Stimulated activated CD8-positive, alpha-beta memory T cell treated with anti-CD3 and anti-CD28 coated beads, Interleukin-7, amount 100 ng/mL, for 48 hours (primary cell): ENCODE results near the gene ZNF408.
"Not testable (repeated sequence)": the region's sequence is repeated elsewhere in the genome, so short reads cannot be mapped to it uniquely, and the experiment has no call there.

Source experiments
- DNase-seq, 2 donors: peaks; one replicate each; pipeline ENCODE4 v3.0.0-alpha.2; 2020; ENCODE audit warnings: low read depth in 1 of 2; ENCODE audit errors: extremely low read depth in 1 of 2

ZNF408 gene

DNA sequence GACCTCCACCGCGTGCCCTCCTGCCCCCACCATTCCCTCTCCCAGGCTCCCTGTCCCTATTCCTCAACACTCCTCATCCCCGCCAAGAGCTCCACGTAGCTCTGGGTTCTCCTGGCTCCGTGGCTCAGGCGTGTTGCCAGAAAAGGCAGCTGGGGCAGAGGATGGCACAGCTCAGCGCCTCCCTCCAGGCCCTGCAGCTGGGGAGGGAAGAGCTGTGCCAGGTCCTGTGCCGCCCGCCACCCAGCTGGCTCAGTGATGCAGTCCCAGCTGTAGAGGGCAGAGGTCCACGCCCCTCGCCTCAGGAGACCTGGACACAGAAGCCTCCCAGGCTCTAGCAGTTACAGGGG, 4.6 kb upstream of the ZNF408 start:
- DNase-seq, result no peak

GRCh38 chr11:46697303-46697702, 3.5 kb upstream of the ZNF408 start:
- no peak for DNase-seq

- DNase-seq, result no peak
Measured at GRCh38 chr11:46697723-46698122, 3.1 kb upstream of the ZNF408 start.

GRCh38 chr11:46698597-46698996, 2.2 kb upstream of the ZNF408 start:
- no peak for DNase-seq

DNA sequence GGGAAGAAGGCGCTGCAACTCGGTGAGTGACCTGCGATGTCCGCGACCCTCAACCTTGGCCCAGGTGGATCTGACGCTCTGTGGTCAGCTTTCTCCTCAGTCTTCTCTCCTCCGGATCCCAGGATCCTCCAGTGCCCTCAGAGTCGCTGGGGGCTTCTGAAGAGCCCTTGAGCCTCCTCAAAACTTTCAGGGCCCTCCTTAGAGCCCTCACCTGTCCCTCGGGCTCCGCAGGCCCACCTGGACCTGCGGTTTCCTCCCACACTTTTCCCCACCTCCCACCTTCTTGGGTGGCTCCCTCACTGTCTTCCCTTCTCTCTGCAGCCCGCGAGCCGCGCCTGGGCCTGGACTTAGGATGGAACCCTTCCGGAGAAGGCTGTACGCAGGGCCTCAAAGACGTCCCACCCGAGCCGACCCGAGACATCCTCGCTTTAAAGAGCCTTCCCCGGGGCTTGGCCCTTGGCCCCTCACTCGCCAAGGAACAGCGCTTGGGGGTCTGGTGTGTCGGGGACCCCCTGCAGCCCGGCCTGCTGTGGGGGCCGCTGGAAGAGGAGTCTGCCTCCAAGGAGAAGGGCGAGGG, 335 bp downstream of the ZNF408 start:
- DNase-seq, result no peak

GRCh38 chr11:46705070-46705688, 4.3 kb downstream of the ZNF408 start:
- DNase-seq, result no peak

GRCh38 chr11:46706886-46707285, 6.1 kb downstream of the ZNF408 start:
- DNase-seq, result no peak

DNA sequence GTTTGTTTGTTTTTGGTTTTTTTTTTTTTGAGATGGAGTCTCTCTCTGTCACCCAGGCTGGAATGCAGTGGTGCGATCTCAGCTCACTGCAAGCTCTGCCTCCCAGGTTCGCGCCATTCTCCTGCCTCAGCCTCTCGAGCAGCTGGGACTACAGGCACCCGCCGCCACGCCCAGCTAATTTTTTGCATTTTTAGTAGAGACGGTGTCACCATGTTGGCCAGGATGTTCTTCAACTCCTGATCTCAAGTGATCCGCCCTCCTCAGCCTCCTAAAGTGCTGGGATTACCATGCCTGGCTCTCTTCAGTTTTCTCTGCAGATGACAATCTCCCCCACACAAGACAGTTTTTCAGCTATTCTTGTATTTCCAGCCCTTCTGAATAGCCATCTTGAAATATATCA, 8.5 kb downstream of the ZNF408 start:
- not testable (repeated sequence) for DNase-seq

DNA sequence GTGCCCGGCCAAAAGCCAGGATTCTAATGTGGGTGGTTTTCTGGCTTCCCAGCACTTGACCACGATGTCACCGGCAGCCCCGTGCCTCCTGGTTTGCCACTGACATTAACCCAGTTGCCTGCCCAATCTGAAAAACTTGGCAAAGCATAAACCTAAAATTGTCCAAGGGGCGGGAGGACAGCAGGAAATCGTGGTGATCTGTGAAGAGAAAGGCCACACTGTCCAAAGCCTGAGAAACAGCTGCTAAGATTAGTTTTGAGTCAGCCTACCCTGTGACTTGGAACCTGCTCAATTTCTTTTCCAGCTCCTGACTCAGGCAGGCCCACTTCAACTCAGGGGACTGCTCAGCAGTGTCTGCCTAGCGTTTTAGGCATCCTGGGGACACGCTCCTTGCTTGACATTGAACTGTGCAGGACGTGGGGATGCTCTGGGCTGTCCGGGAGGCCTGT, 10.0 kb downstream of the ZNF408 start:
- DNase-seq, result no peak

GRCh38 chr11:46711303-46711702, 10.5 kb downstream of the ZNF408 start:
- DNase-seq, result no peak

DNA sequence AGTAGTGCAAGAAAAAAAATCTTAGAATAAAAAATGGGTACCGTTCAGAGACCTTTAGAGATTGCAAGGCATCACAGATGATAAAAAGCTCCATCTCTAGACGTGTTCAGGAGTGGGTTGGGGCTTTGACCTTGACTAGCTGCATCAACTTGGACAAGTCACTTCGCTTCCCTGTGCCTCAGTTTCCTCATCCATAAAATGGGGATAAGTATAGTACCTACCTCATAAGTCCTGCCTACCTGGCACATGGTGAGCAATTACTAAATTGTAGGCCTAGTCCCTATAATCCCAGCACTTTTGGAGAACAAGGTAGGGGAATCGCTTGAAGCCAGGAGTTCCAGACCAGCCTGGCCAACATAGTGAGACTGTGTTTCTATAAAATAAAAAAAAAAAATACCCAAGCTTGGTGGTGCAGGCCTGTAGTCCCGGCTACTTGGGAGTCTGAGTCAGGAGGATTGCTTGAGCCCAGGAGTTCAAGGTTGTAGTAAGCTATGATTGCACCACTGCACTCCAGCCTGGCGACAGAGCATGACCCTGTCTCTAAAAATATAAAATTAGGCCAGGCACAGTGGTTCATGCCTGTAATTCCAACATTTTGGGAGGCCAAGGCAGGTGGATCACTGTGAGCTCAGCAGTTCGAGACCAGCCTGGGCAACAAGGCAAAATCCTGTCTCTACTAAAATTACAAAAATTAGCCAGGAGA, 12.2 kb downstream of the ZNF408 start:
- DNase-seq, result no peak

DNA sequence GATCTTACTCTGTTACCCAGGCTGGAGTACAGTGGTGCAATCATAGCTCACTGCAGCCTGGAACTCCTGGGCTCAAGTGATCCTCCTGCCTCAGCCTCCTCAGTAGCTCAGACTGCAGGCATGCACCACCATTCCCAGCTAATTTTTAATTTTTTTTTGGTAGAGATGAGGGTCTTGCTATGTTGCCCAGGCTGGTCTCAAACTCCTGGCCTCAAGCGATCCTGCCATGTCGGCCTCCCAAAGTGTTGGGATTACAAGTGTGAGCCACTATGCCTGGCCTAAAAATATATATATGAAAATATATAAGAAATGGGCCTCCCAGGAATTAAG, 17.0 kb downstream of the ZNF408 start:
- DNase-seq, result not testable (repeated sequence)

DNA sequence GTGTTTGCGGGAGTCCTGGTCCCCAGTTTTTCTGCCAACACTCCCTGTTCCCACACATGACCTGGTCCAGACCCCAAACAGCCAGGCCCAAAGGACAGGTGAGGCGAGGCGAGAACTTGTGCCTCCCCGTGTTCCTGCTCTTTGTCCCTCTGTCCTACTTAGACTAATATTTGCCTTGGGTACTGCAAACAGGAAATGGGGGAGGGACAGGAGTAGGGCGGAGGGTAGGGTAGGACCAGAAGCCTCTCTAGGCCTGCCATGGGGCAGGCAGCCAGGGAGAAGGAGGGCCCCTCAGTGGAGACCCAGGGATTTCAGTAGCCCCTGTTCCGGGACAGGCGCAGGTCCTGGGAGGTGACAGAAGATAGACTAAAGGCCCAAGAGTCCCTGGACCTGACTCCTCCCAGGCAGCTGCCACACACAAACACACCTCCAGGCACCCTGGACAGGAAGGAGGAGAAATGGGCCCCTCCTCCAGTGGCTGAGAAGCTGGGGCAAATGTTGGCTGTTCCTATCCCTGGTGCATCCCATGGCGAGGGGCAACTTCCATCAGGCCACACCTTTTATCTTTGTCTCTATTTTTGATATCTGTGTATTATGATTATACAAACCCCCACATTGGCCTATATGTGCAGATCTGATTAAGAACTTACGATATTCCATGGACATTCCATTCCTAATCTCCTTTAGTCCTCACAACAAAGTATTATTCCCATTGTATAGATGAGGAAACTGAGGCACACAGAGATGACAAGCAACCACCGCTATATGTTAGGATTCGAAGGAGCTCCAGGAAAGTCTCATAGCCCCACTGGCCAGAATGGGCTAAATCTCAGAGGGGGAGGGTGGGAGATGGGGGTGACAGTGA, 17.6 kb downstream of the ZNF408 start:
- DNase-seq, result no peak

DNA sequence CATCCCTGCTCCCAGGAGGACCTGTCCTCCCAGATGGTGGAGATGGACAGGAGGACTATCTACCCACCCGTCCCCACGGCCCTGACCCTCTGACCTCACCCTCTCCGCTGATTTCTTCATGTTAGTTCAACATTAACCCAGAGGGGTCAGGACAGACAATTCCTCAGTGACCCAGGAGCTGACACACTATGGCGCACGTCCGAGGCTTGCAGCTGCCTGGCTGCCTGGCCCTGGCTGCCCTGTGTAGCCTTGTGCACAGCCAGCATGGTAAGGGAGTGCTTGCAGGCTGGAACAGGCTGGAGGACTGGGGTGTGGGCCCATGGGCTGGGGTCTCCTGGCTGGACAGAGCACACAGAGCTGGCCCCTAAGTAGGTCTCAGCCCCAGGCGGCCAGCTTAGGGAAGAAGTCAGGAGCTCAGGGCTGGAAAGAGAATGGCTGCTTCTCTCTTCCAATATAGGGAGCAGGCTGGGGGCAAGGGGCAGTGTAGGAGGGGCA, 18.3 kb downstream of the ZNF408 start, which contains the start of gene F2:
F2 (plus strand) TSS at position 166 of the 495 bp plus-strand sequence; CDS start at position 189, 23 bp downstream.
- DNase-seq, result no peak

GRCh38 chr11:46719543-46720218, 18.9 kb downstream of the ZNF408 start:
- DNase-seq, result no peak

DNA sequence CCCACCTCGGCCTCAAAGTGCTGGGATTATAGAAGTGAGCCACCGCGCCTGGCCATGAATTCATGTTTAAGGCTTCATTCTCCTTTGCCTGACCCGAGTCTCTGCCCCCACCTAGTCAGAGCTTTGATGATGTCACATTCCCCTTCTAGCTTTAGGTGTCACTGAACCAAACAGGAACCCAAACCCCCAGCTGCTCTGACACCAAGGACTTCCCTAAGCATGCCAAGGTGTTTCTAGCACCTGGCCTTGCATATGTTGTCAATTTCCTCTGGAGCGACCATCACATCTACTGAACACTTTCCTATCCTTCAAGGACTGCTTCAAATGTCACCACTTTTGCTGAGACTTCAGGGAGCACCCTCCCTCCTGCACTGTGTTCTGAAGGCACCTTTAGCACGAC, 20.5 kb downstream of the ZNF408 start:
- no peak for DNase-seq

DNA sequence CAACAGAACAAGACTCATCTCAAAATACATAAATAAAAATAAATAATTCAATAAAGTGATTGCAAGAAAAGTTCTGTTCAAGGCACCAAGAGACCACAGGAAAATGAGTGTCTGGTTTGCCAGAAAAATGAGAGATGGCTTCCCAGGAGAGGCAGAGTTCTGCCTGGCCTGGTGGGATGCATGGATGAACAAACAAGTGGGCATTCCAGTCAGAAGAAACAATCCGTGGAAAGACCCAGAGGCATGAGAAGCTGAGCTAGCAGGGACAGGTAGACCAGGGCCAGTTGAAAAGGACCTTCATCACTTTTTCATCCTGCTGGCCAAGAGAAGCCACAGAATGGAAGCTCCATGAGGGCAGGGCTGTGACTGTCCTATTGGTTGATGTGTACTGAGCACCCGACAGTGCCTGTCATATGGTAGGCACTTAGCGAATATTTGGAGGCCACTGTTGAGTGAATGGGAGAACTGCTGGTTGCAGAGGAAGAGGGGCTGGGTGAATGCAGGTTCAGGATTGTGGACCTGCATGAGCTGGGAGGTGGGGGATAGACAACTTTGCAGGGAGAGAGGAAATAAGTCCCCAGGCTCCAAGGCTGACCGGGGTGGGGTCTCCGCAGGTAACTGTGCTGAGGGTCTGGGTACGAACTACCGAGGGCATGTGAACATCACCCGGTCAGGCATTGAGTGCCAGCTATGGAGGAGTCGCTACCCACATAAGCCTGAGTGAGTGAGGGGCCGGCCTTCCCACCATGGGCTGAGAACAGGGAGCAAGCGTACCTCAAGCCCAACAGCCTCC, 21.9 kb downstream of the ZNF408 start:
- DNase-seq, result no peak

DNA sequence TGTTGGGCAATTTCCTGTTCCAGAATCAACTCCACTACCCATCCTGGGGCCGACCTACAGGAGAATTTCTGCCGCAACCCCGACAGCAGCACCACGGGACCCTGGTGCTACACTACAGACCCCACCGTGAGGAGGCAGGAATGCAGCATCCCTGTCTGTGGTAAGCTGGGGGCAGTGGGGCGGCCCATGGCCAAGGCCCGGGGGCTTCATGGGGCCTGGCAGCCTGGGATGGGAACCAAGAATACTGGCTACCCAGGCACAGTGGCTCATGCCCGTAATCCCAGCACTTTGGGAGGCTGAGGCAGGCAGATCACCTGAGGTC, 22.5 kb downstream of the ZNF408 start:
- no peak for DNase-seq

- no peak for DNase-seq
Measured at GRCh38 chr11:46724088-46724487, 23.3 kb downstream of the ZNF408 start.
